ENCODE data around the gene CMTM4. TPM values are rescaled to one million over a fixed set of nuclear protein-coding genes. Genes with fewer than 3 reads are reported as not detected.

Gene CMTM4
- total and polyA plus RNA-seq, 2 of the 8 experiments (the other 6 are each of a cell fraction or from before 2014, with no cell fraction given): 35.3 to 51.7 TPM

DNA sequence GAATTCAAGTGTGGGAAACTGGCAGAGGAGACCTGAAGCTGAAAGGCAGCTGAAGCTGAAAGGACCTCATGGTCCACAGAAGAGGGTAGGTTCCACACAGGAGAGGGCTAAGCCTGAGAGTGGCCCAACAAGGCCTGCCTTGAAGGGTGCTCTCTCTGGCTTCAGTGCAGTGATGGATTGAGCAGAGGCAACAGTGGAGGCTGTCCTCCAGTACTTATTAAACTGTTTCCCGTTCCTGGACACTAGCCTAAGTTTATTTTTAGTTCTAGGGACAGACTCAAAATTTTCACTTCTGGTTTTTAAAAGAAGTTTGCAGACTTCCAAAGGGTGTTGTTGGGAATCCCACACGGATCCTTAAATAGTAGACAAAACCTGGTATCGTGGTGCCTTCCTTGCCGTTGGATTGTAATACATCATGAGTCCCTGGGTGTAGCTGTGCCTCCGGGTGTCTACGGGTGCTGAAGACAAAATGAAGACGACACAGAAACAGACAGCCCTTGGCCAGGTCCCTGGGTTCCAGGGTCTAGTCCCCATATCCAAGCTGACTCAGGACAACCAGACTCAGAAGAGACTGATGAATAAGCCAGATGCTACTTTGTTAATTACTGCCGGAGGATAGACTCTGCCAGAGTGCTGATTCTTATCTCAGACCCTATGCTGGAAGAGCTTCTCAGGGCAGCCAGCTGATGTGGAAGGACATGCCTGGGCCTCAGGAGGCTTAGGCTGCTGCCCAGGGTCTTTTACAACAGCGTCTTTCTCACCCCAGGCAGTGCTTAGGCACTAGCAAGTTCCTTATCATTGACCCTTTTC, 7.1 kb upstream of the CMTM4 start:
- no peaks in the 10 kb centered on the region for H3K9me3 ChIP-seq (ENCODE audit: insufficient read depth in 2 of 2, low read depth in 1 of 2, low read length in 1 of 2)
- no peak overlapping the region for H3K23ac ChIP-seq (ENCODE audit: insufficient read length)
- no peak overlapping the region; the same call in 1 of the 2 replicates for H2BK15ac ChIP-seq (ENCODE audit: low read length)
- H4K20me1 ChIP-seq (replicated peaks in 1 of 2; ENCODE audit: control insufficient read depth in 1 of 2, insufficient read depth in 2 of 2, low read length in 2 of 2): no peaks in the 10 kb centered on the region
- H3K9ac ChIP-seq (replicated peaks in 1 of 4; ENCODE audit: extremely low read depth in 1 of 4, low read depth in 3 of 4, low read length in 3 of 4): no peak overlapping the region
- peak overlapping the region; percentile 60; the same call in 1 of the 2 replicates for H2BK12ac ChIP-seq (ENCODE audit: low read depth, low read length)
- H2AK5ac ChIP-seq (ENCODE audit: low read depth, low read length): no peak overlapping the region
- no peak overlapping the region for H4K91ac ChIP-seq (replicated peaks; ENCODE audit: insufficient read length, low read length)
- H3K4ac ChIP-seq (replicated peaks; ENCODE audit: insufficient read length, low read depth, low read length): no peak overlapping the region
- POLR2A ChIA-PET (ENCODE audit: partially characterized antibody): interaction anchor here (0.9 to 1.2 kb wide), 4 partner anchors 8 to 152 kb away, joined by 3 to 5 read pairs (median 4); partner anchors contain the start of gene CKLF
- no peak overlapping the region for H3K56ac ChIP-seq (replicated peaks; ENCODE audit: insufficient read length, low read depth, low read length)
- H3K4me2 ChIP-seq (ENCODE audit: insufficient read depth in 1 of 2, low read depth in 2 of 2, low read length in 2 of 2): no peak overlapping the region
- no peak for TF ChIP-seq GABPA (IDR thresholded peaks at IDR 0.05; ENCODE audit: borderline replicate concordance, insufficient read depth, low read length)
- no peak for TF ChIP-seq ASH2L (IDR thresholded peaks at IDR 0.05; ENCODE audit: low read length)
- TF ChIP-seq, protein P1, sequence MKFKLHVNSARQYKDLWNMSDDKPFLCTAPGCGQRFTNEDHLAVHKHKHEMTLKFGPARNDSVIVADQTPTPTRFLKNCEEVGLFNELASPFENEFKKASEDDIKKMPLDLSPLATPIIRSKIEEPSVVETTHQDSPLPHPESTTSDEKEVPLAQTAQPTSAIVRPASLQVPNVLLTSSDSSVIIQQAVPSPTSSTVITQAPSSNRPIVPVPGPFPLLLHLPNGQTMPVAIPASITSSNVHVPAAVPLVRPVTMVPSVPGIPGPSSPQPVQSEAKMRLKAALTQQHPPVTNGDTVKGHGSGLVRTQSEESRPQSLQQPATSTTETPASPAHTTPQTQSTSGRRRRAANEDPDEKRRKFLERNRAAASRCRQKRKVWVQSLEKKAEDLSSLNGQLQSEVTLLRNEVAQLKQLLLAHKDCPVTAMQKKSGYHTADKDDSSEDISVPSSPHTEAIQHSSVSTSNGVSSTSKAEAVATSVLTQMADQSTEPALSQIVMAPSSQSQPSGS (IDR thresholded peaks at IDR 0.05; ENCODE audit: low read length): no peak
- TF ChIP-seq KDM1A (IDR thresholded peaks at IDR 0.05; ENCODE audit: borderline replicate concordance, low read length): no peak
- TF ChIP-seq RFX5 (IDR thresholded peaks at IDR 0.05; ENCODE audit: borderline replicate concordance, low read depth, low read length): no peak
- TF ChIP-seq EGR1 (IDR thresholded peaks at IDR 0.05; ENCODE audit: borderline replicate concordance, low read depth, low read length): no peak
- no peak for TF ChIP-seq KDM5A (IDR thresholded peaks at IDR 0.05; ENCODE audit: low read length)
- no peak for TF ChIP-seq BCL11A (IDR thresholded peaks at IDR 0.05; ENCODE audit: low read depth in 2 of 2, low read length in 2 of 2)
- no peak for TF ChIP-seq FOSL1 (IDR thresholded peaks at IDR 0.05; ENCODE audit: insufficient read depth, low read depth, low read length)
- H3K79me2 ChIP-seq (ENCODE audit: control insufficient read depth in 1 of 2, insufficient read depth in 2 of 2, low read length in 2 of 2): no peaks in the 10 kb centered on the region
- no peak overlapping the region for H2BK5ac ChIP-seq (ENCODE audit: low read depth, low read length)
- CTCF ChIA-PET (ENCODE audit: partially characterized antibody): interaction anchor here (0.8 to 2.9 kb wide), 5 partner anchors 9 to 53 kb away, joined by 3 to 15 read pairs (median 4); no protein-coding TSS in a partner anchor
- no peak overlapping the region for H3K27ac ChIP-seq (ENCODE audit: low read depth, low read length)
- H3K36me3 ChIP-seq (ENCODE audit: control insufficient read depth in 2 of 4, insufficient read depth in 4 of 4, low read length in 3 of 4): no peaks in the 10 kb centered on the region
- no peak overlapping the region for H4K5ac ChIP-seq (ENCODE audit: insufficient read length, low read depth, low read length)
- no peaks in the 10 kb centered on the region for H3K79me1 ChIP-seq (ENCODE audit: low read depth, low read length)
- no peaks in the 10 kb centered on the region; the same call in 1 of the 2 replicates for H3K23me2 ChIP-seq (ENCODE audit: low read depth, low read length)
- no peaks in the 10 kb centered on the region for H3K27me3 ChIP-seq (replicated peaks in 1 of 4; ENCODE audit: control insufficient read depth in 3 of 4, extremely low read depth in 1 of 4, insufficient read depth in 3 of 4, low read length in 3 of 4)
- peaks cover 0 to 4% (median 1%) of the 10 kb centered on the region in 4 experiments; a peak in 2 of 7 replicates for H3K4me1 ChIP-seq (replicated peaks in 1 of 4; ENCODE audit: control insufficient read depth in 3 of 4, insufficient read depth in 4 of 4, low read length in 3 of 4)
- H2AFZ ChIP-seq (ENCODE audit: low read length): no peak overlapping the region
- H3K18ac ChIP-seq (ENCODE audit: extremely low read depth, low read length): no peak overlapping the region
- no peak overlapping the region for H4K8ac ChIP-seq (ENCODE audit: extremely low read depth, insufficient read depth, low read length)
- 89% methylated on average over 9 of the region's 9 CpGs; no CpG with 5 or more reads in 1 of the 2 experiments for WGBS, 2 experiments (ENCODE audit: extremely low coverage in 1 of 2, insufficient coverage in 1 of 2, insufficient read length in 1 of 2, insufficient replicate concordance in 2 of 2, low coverage in 1 of 2, low lambda C conversion rate in 2 of 2, missing lambda C conversion rate in 1 of 2)
- H3K4me3 ChIP-seq (ENCODE audit: extremely low read depth in 1 of 4, insufficient read depth in 2 of 4, low read depth in 3 of 4, low read length in 4 of 4): no peak overlapping the region
- no peak overlapping the region for H3K14ac ChIP-seq (ENCODE audit: insufficient read length)
- FAIRE-seq (no peak), DNase-seq (ENCODE audit: low read depth in 1 of 2, low spot score in 2 of 2) (no peak)
- no peak overlapping the region for H2BK120ac ChIP-seq (replicated peaks; ENCODE audit: low read depth, low read length)
- H2BK20ac ChIP-seq (ENCODE audit: low read length): no peak overlapping the region

Data from H1 (cell line).